CD4-positive, CD25-positive, alpha-beta regulatory T cell (primary cell): ENCODE results near the gene PDE3A. TPM values are rescaled to one million over a fixed set of nuclear protein-coding genes. Genes with fewer than 3 reads are reported as not detected.

Experiments used
- ATAC-seq, 2 donors: fragments of 150-1000 bp; cut with Tn5 transposase; one replicate each; pipeline ENCODE4 v1.10.0; 2021; ENCODE audit warnings: low read depth in 2 of 2, moderate number of reproducible peaks in 2 of 2, moderate library complexity in 1 of 2
- DNase-seq, 3 donors: peaks; one replicate each; pipeline versions ENCODE4 v3.0.0 to v3.0.0-alpha.2; 2012 to 2022; ENCODE audit warnings: mixed read lengths in 1 of 3
- H3K27ac ChIP-seq: one replicate; pipeline ENCODE4 v1.7.0; 2013; ENCODE audit warnings: mild to moderate bottlenecking, low read length; ENCODE audit not compliant: insufficient read depth, poor library complexity, severe bottlenecking
- H3K27me3 ChIP-seq: one replicate; pipeline ENCODE4 v1.7.0; 2013; ENCODE audit warnings: low read length; ENCODE audit not compliant: control insufficient read depth, insufficient read depth
- H3K36me3 ChIP-seq: one replicate; pipeline ENCODE4 v1.7.0; 2013; ENCODE audit warnings: mild to moderate bottlenecking, low read length, moderate library complexity; ENCODE audit not compliant: control insufficient read depth, insufficient read depth
- H3K4me1 ChIP-seq: 2 replicates; pipeline ENCODE4 v1.7.0; 2013; ENCODE audit warnings: mild to moderate bottlenecking, low read length; ENCODE audit not compliant: insufficient read depth, control insufficient read depth, poor library complexity, severe bottlenecking
- H3K4me3 ChIP-seq: one replicate; pipeline ENCODE4 v1.7.0; 2013; ENCODE audit warnings: low read depth, mild to moderate bottlenecking, low read length, moderate library complexity
- H3K9me3 ChIP-seq, 2 experiments: 1 replicate in 1 of 2; 2 replicates in 1 of 2; pipeline ENCODE4 v1.7.0; 2013; ENCODE audit warnings: low read length in 2 of 2, mild to moderate bottlenecking in 1 of 2, moderate library complexity in 1 of 2; ENCODE audit not compliant: control insufficient read depth in 2 of 2
- H3K27ac Mint-ChIP-seq, 3 donors: one replicate each; pipeline ENCODE4 v1.8.0; 2020 to 2022; ENCODE audit warnings: mild to moderate bottlenecking in 3 of 3, mixed read lengths in 3 of 3, moderate library complexity in 2 of 3
- H3K27me3 Mint-ChIP-seq: one replicate; pipeline ENCODE4 v1.8.0; 2022; ENCODE audit warnings: mild to moderate bottlenecking, mixed read lengths
- H3K36me3 Mint-ChIP-seq: one replicate; pipeline ENCODE4 v1.8.0; 2020; ENCODE audit warnings: mixed read lengths
- H3K4me1 Mint-ChIP-seq, 4 donors: one replicate each; pipeline ENCODE4 v1.8.0; 2020 to 2022; ENCODE audit warnings: mixed read lengths in 4 of 4, mild to moderate bottlenecking in 1 of 4
- H3K4me3 Mint-ChIP-seq, 4 donors: one replicate each; pipeline ENCODE4 v1.8.0; 2020 to 2022; ENCODE audit warnings: mild to moderate bottlenecking in 4 of 4, mixed read lengths in 4 of 4, moderate library complexity in 3 of 4
- H3K9me3 Mint-ChIP-seq, 7 donors: one replicate each; pipeline ENCODE4 v1.8.0; 2020 to 2022; ENCODE audit warnings: mixed read lengths in 7 of 7, mild to moderate bottlenecking in 3 of 7, moderate library complexity in 2 of 7
- polyA plus RNA-seq, 4 donors: library from polyadenylated mRNA; unstranded; fragments of 300-500 nt; fragmentation: Illumina TruSeq; gene quantifications; one replicate each; pipeline ENCODE4 v1.2.3, GENCODE V29; 2021
- total RNA-seq: library from RNA; stranded (reverse); gene quantifications from one replicate; pipeline ENCODE4 v1.2.3, GENCODE V29; 2022

PDE3A gene
- total and polyA plus RNA-seq, 5 donors from 2014 or later: 0.05 to 0.30 TPM; not detected in 3

DNA sequence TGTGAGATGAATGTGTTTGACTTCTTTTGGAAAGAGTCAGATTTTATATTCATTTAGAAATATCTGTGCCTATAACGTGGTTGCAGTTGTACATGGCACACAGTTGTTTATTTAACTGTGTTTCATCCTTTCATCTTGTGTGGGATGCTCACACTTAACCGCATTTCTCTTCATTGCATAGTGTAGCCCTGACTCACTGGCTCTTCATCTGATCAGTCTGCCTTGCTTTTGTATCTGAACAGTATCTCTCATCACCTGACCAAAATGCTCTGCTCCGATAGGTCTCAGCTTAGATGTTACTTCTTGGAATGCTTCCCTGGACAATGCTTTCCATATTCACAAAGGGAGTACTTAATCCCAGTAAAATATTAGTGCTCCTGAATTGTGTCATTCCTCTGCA is 83.4 kb downstream of the PDE3A start:
- peaks cover 0 to 7% (median 0%) of the 10 kb centered on the region in 7 donors for H3K9me3 Mint-ChIP-seq
- H3K27ac ChIP-seq: no peak overlapping the region
- H3K27me3 ChIP-seq: no peaks in the 10 kb centered on the region
- no peaks in the 10 kb centered on the region for H3K4me1 ChIP-seq
- H3K36me3 Mint-ChIP-seq: no peaks in the 10 kb centered on the region
- H3K36me3 ChIP-seq: no peaks in the 10 kb centered on the region
- no peak overlapping the region for H3K4me3 ChIP-seq
- no peaks in the 10 kb centered on the region for H3K27me3 Mint-ChIP-seq
- no peaks in the 10 kb centered on the region for H3K4me1 Mint-ChIP-seq
- ATAC-seq: no peak
- H3K9me3 ChIP-seq: no peaks in the 10 kb centered on the region
- DNase-seq: no peak
- H3K4me3 Mint-ChIP-seq: no peak overlapping the region
- H3K27ac Mint-ChIP-seq: no peak overlapping the region

DNA sequence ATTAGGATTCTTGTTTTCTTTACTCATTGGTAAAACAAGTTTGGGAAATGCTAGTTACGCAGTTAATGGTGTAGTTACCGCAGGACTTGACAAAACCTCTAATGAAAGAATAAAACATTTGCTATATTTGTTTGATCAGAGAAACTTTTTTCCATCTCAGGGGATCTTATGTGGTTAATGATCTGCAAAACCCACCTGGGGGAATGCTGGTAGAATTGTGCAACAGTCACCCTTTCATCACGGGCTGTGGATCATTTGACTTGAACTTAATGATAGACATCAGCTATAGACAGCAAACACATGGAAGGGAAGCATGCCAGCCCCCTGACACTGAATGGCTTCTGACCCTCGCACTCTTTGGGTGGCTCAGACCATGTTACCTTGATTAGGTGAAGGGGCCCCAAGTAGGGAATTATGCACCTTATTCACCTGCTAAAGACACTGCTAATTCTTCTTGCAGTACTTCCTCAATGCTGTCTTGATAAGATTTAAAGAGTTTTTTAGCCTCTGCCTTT is 84.2 kb downstream of the PDE3A start:
- no peak overlapping the region for H3K4me3 Mint-ChIP-seq
- H3K27me3 Mint-ChIP-seq: no peaks in the 10 kb centered on the region
- no peak overlapping the region for H3K4me3 ChIP-seq
- no peaks in the 10 kb centered on the region for H3K4me1 Mint-ChIP-seq
- H3K4me1 ChIP-seq: no peaks in the 10 kb centered on the region
- no peaks in the 10 kb centered on the region for H3K36me3 ChIP-seq
- DNase-seq (no peak), ATAC-seq (no peak)
- no peak overlapping the region for H3K27ac Mint-ChIP-seq
- H3K27ac ChIP-seq: no peak overlapping the region
- H3K36me3 Mint-ChIP-seq: no peaks in the 10 kb centered on the region
- peaks cover 0 to 6% (median 0%) of the 10 kb centered on the region in 7 donors for H3K9me3 Mint-ChIP-seq
- H3K27me3 ChIP-seq: no peaks in the 10 kb centered on the region
- no peaks in the 10 kb centered on the region for H3K9me3 ChIP-seq

DNA sequence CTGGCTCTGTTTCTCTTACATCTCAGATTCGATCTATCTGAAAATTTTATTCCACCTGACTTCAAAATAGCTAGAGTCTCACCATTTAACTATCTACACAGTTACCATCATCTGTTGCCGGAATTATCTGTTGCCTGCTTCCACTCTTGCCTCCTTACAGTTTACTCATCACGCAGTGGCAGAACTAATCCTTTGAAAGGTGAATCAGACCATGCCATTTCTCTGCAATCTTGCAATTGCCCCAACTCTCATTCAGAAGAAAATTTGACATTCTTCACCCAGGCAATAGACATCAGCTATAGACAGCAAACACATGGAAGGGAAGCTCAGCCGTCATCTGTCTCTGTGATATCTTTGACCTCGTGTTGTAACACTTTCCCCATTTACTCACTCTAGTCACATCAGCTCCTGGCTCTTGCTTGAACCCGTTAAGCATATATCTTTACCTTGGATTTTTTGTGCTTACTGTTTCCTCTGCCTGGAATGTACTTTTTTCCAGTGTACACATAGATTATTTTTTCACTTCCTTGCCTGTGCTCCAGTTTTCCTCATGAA is 85.5 kb downstream of the PDE3A start:
- DNase-seq (no peak), ATAC-seq (no peak)
- Mint-ChIP-seq H3K9me3 (peaks cover 0 to 1% (median 0%) of the 10 kb centered on the region in 7 donors), H3K4me3 (no peak overlapping the region), H3K4me1 (no peaks in the 10 kb centered on the region), H3K27ac (no peak overlapping the region), H3K27me3 (no peaks in the 10 kb centered on the region), H3K36me3 (no peaks in the 10 kb centered on the region)
- Histone ChIP-seq H3K27ac (no peak overlapping the region), H3K4me1 (no peaks in the 10 kb centered on the region), H3K36me3 (no peaks in the 10 kb centered on the region), H3K4me3 (no peak overlapping the region), H3K9me3 (no peaks in the 10 kb centered on the region), H3K27me3 (no peaks in the 10 kb centered on the region)

DNA sequence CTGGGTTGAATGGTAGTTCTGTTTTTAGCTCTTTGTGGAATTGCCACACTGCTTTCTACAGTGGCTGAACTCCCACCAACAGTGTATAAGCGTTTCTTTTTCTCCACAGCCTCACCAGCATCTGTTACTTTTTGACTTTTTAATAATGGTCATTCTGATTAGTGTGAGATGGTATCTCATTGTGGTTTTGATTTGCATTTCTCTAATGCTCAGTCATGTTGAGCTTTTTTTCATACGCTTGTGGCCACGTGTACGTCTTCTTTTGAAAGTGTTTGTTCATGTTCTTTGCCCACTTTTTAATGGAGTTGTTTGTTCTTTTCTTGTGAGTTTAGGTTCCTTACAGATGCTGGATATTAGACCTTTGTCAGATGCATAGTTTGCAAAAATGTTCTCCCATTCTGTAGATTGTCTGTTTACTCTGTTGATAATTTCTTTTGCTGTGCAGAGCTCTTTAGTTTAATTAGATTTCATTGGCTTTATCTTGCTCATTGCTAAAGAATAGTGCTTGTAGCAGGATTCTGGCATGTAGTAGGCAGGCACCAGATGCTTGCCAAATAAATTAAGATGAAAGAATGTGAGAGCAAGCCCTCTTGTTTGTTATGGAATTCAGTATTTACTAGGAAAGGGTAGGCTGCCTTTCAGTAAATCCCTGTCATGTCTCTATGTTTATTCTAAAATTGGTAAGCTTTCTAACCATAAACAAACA is 86.8 kb downstream of the PDE3A start:
- no peak overlapping the region for H3K4me3 ChIP-seq
- Mint-ChIP-seq H3K27me3 (no peaks in the 10 kb centered on the region), H3K27ac (no peak overlapping the region), H3K36me3 (no peaks in the 10 kb centered on the region), H3K4me3 (no peak overlapping the region), H3K9me3 (peaks cover 0 to 1% (median 0%) of the 10 kb centered on the region in 7 donors), H3K4me1 (no peaks in the 10 kb centered on the region)
- no peaks in the 10 kb centered on the region for H3K27me3 ChIP-seq
- DNase-seq (no peak), ATAC-seq (no peak)
- no peaks in the 10 kb centered on the region for H3K9me3 ChIP-seq
- no peaks in the 10 kb centered on the region for H3K36me3 ChIP-seq
- H3K27ac ChIP-seq: no peak overlapping the region
- no peaks in the 10 kb centered on the region for H3K4me1 ChIP-seq

DNA sequence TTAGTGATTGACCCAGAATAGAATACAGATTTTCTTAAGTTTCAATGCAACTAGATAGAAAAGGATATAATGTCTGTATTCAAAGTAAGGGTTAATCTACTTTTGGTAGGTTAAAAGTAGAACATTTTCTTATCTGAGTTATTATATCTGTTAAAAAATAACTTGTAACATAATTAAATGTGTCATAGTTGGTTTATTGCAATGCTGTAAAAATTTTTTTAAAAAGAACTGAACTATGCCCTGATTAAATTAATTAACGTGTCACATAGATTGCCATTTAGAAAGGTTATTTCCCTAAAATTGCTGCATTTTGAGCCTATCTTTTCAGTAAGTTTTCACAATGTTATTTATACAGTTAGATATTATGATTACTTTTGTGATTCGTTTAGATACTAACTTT is 89.2 kb downstream of the PDE3A start:
- Mint-ChIP-seq H3K4me3 (no peak overlapping the region), H3K9me3 (peaks cover 0 to 1% (median 0%) of the 10 kb centered on the region in 7 donors), H3K36me3 (no peaks in the 10 kb centered on the region), H3K27me3 (no peaks in the 10 kb centered on the region), H3K27ac (no peak overlapping the region), H3K4me1 (no peaks in the 10 kb centered on the region)
- no peaks in the 10 kb centered on the region for H3K27me3 ChIP-seq
- H3K4me3 ChIP-seq: no peak overlapping the region
- ATAC-seq: no peak
- no peaks in the 10 kb centered on the region for H3K9me3 ChIP-seq
- no peak for DNase-seq
- no peaks in the 10 kb centered on the region for H3K4me1 ChIP-seq
- no peak overlapping the region for H3K27ac ChIP-seq
- H3K36me3 ChIP-seq: no peaks in the 10 kb centered on the region

DNA sequence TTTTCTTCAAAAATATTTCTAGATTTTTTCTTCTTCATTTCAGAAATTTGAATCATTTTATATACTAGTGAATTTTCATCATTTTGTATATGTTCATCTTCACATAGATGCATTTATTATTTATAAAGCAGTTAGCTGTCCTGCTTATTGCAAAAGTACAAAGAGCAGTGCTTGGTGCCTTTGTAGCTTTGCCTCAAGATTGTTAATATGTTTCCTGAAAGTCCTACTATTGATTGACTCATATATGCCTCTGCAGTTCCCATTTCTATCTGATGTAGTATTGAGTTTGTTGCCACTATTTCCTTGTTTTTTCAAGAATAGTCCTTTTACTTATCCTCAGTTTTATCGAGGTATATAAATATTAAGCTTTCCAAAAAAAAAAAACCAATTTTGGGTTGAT is 89.7 kb downstream of the PDE3A start:
- DNase-seq (no peak), ATAC-seq (no peak)
- H3K36me3 ChIP-seq: no peaks in the 10 kb centered on the region
- H3K36me3 Mint-ChIP-seq: no peaks in the 10 kb centered on the region
- H3K27me3 Mint-ChIP-seq: no peaks in the 10 kb centered on the region
- no peaks in the 10 kb centered on the region for H3K9me3 ChIP-seq
- no peaks in the 10 kb centered on the region for H3K4me1 ChIP-seq
- peaks cover 0 to 1% (median 0%) of the 10 kb centered on the region in 7 donors for H3K9me3 Mint-ChIP-seq
- no peaks in the 10 kb centered on the region for H3K4me1 Mint-ChIP-seq
- H3K4me3 ChIP-seq: no peak overlapping the region
- H3K27ac Mint-ChIP-seq: no peak overlapping the region
- H3K27ac ChIP-seq: no peak overlapping the region
- no peak overlapping the region for H3K4me3 Mint-ChIP-seq
- H3K27me3 ChIP-seq: no peaks in the 10 kb centered on the region

DNA sequence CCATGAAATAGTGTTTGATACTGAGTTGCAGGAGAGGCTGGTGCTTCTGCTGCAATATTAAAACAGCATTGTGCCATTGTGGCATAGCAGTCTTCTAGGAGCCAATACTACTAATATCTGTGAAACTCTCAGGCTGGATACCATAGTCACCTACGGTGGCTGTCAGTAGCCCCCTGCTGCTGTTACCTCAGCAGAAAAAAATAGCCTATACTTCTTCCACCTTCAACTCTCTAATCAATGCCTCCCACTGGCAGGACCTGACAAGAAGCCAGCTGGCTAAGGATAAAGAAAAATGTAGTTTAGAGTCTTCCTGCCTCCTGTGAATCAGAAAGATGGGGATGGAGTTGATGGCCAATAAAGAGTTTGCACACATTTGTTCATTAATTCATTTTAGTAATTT is 91.6 kb downstream of the PDE3A start:
- no peak overlapping the region for H3K4me3 ChIP-seq
- no peaks in the 10 kb centered on the region for H3K27me3 ChIP-seq
- Mint-ChIP-seq H3K9me3 (no peaks in the 10 kb centered on the region), H3K27me3 (no peaks in the 10 kb centered on the region), H3K27ac (no peak overlapping the region), H3K4me1 (no peaks in the 10 kb centered on the region), H3K4me3 (no peak overlapping the region), H3K36me3 (no peaks in the 10 kb centered on the region)
- no peak overlapping the region for H3K27ac ChIP-seq
- DNase-seq (no peak), ATAC-seq (no peak)
- no peaks in the 10 kb centered on the region for H3K36me3 ChIP-seq
- H3K4me1 ChIP-seq: no peaks in the 10 kb centered on the region
- H3K9me3 ChIP-seq: no peaks in the 10 kb centered on the region

DNA sequence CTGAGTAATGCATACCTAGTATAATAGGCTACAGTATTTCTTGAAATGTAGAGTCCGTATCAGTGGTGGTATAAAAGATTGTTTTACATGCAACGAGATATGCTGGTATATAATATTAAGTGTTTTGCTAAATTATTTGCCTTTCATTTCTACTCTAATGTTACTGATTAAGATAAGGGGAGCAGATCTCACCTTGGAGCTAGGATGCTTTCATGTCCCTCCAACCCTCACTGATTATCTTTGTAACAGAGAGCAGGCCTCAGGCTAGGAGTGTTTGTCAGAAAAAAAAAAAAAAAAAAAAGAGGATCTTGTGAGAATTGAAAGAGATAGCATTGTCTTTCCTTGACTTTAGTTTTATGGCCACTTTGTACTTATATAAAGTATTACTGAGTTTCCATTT is 92.6 kb downstream of the PDE3A start:
- no peak overlapping the region for H3K27ac Mint-ChIP-seq
- Histone ChIP-seq H3K4me3 (no peak overlapping the region), H3K27me3 (no peaks in the 10 kb centered on the region), H3K27ac (no peak overlapping the region), H3K9me3 (no peaks in the 10 kb centered on the region), H3K4me1 (no peaks in the 10 kb centered on the region), H3K36me3 (no peaks in the 10 kb centered on the region)
- H3K9me3 Mint-ChIP-seq: no peaks in the 10 kb centered on the region
- no peaks in the 10 kb centered on the region for H3K36me3 Mint-ChIP-seq
- DNase-seq (no peak), ATAC-seq (no peak)
- H3K4me3 Mint-ChIP-seq: no peak overlapping the region
- H3K4me1 Mint-ChIP-seq: no peaks in the 10 kb centered on the region
- H3K27me3 Mint-ChIP-seq: no peaks in the 10 kb centered on the region
